ENCODE data around the gene RAI1. TPM values are rescaled to one million over a fixed set of nuclear protein-coding genes. Genes with fewer than 3 reads are reported as not detected.

RAI1 gene
- total RNA-seq, 2 donors from 2014 or later = 15.8 to 31.0 TPM

DNA sequence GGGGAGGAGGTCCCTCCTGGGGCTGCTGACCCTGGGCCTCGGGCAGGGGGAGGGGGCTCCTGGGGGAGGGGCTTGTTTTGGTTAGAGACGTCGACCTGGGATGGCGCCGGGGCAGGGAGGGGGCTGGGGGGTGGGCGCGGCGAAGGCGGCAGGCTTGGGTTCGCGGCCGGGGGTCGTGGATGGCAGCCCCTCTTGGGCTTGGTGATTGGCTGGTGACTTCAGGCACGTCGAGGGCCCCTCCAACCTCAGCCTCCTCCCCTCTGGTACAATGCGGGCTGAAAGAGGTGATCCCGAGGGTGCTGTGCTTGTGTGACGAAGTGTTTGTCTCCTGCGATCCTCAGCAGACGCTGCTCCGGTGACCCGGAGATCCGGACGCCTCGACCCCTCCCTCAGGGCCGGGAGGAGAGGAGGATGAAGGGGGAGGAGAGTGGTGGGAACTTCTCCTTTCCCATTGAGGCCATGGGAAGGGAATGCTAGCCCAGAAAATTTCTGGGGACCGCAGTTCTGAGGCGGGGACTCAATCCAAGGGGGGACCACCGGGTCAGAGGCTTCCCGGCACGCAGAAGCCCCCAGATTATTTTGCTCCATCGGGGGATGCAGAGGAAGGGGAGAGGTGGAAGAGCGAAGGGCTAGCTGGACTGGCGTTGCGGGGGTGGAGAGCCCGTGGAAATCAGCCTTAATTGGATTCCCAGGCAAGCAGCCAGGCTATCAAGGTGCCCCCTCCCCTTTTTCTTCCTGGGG lies 43.9 kb downstream of the RAI1 start:
- no peak for ATAC-seq
- no peaks in the 10 kb centered on the region for H3K36me3 Mint-ChIP-seq

GRCh38 chr17:17725752-17726457 lies 44.6 kb downstream of the RAI1 start:
- peaks cover 20 to 25% of the 10 kb centered on the region in 2 donors for H3K27me3 Mint-ChIP-seq
- no peaks in the 10 kb centered on the region for H3K9me3 Mint-ChIP-seq
- H3K4me3 Mint-ChIP-seq = no peak overlapping the region
- ATAC-seq = no peak
- no peak for DNase-seq (ENCODE audit: low spot score)
- no peaks in the 10 kb centered on the region for H3K36me3 Mint-ChIP-seq
- peaks cover 30 to 35% of the 10 kb centered on the region in 2 donors for H3K4me1 Mint-ChIP-seq (ENCODE audit: low read depth in 2 of 2)
- H3K27ac Mint-ChIP-seq = no peak overlapping the region

More for the DNA sequence above, 43.9 kb downstream of the RAI1 start:
- Mint-ChIP-seq H3K27ac (peak overlapping the region in 1 of 2 donors; percentile 57), H3K4me1 (ENCODE audit: low read depth in 2 of 2) (peaks cover 30 to 35% of the 10 kb centered on the region in 2 donors), H3K9me3 (no peaks in the 10 kb centered on the region), H3K4me3 (peak overlapping the region; percentile 22), H3K27me3 (peaks cover 20 to 25% of the 10 kb centered on the region in 2 donors)
- no peak for DNase-seq (ENCODE audit: low spot score)

DNA sequence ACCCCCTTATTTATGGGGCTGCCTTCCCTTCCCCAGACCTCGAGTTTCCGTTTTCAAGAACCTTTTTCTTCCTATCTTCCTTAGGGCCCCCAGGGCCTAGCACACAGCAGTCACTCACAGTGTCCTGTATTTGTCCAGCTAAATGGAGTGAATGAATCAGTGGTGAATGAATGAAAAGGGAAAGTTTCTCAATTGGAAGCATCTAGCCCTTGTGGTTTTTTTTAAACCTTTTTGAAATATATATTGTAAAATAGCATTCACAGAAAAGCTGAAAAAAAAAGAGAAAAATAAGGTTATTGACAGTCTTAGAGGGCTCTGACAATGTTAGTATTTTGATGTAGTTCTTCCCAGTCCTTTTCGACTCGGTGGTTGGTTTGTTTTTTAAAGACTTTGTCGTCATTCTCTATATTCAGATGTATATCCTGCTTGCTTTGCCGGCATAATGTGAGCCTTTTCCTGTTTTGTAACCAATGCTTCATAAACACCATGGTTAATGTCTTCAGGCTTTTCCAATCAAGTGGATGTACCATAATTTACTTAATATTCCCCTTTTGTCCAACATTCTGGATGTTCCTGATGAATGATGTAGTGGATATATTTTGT lies 45.3 kb downstream of the RAI1 start:
- ATAC-seq (no peak), DNase-seq (ENCODE audit: low spot score) (no peak)
- Mint-ChIP-seq H3K4me3 (no peak overlapping the region), H3K27me3 (peaks cover 15 to 19% of the 10 kb centered on the region in 2 donors), H3K4me1 (ENCODE audit: low read depth in 2 of 2) (peaks cover 25 to 30% of the 10 kb centered on the region in 2 donors), H3K9me3 (no peaks in the 10 kb centered on the region), H3K27ac (no peak overlapping the region), H3K36me3 (no peaks in the 10 kb centered on the region)

GRCh38 chr17:17727111-17727659 lies 45.9 kb downstream of the RAI1 start:
- ATAC-seq (no peak), DNase-seq (ENCODE audit: low spot score) (no peak)
- peaks cover 18 to 23% of the 10 kb centered on the region in 2 donors for H3K4me1 Mint-ChIP-seq (ENCODE audit: low read depth in 2 of 2)
- no peaks in the 10 kb centered on the region for H3K36me3 Mint-ChIP-seq
- H3K4me3 Mint-ChIP-seq = no peak overlapping the region
- H3K27ac Mint-ChIP-seq = no peak overlapping the region
- no peaks in the 10 kb centered on the region for H3K9me3 Mint-ChIP-seq
- H3K27me3 Mint-ChIP-seq = peaks cover 8 to 13% of the 10 kb centered on the region in 2 donors

DNA sequence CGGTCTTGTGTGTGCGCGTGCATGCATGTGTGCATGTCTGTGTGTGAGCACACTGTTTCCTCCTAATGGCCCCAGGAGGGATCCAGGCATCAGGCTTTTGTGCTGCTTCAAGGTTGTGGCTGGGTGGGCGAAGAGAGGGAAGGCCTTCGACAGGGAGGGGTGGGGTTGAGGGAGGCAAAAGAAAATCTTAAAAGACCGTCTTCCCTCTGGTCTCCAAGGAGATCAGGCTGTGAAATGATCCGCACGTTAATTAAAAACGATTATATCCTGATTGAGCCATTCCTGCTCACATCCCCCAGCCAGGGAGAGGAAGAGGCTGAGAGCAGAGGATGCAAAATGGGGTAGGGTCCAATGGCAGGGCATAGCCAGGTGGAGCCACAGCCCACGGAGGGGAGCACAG lies 46.9 kb downstream of the RAI1 start:
- H3K4me3 Mint-ChIP-seq = no peak overlapping the region
- no peak for DNase-seq (ENCODE audit: low spot score)

DNA sequence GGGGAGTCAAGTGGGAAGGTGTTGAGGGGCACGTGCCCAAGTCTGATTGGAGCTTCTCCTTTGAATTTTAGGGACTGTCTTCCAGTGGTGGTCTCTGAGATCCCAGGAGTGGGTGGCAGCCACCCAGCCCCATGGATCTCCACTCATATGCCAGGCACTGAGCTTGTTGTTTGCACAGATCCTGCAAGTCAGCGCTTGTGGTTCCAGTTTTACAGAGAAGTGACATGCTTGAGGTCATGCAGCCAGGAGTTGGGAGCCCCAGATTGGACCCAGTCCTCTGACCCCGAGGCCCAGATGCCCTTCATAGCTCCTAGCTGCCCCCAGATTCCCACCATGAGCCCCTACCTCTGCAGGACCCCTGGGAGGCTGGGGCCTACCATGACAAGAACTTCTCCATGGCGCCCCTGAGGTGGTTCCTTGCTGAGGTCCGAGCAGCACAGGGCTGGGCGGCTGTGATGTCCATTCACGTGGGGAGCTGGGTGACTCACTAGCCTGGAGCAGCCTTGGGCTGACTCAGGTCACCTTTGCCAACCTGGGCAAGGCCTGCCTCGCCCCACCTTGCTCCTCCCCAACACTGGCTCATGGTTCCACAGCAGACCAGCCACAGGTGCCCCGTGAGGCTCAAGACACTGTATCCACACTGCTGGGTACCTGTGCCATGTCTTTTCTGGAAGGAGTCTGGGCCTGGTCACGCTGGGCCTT lies 47.4 kb downstream of the RAI1 start:
- H3K27me3 Mint-ChIP-seq = no peaks in the 10 kb centered on the region

More for the DNA sequence above, 46.9 kb downstream of the RAI1 start:
- Mint-ChIP-seq H3K36me3 (no peaks in the 10 kb centered on the region), H3K27me3 (peaks cover 1 to 3% of the 10 kb centered on the region in 2 donors), H3K4me1 (ENCODE audit: low read depth in 2 of 2) (peaks cover 12 to 16% of the 10 kb centered on the region in 2 donors), H3K9me3 (no peaks in the 10 kb centered on the region), H3K27ac (no peak overlapping the region)
- no peak for ATAC-seq

GRCh38 chr17:17729620-17730249 lies 48.5 kb downstream of the RAI1 start:
- Mint-ChIP-seq H3K36me3 (no peaks in the 10 kb centered on the region), H3K9me3 (no peaks in the 10 kb centered on the region), H3K27me3 (no peaks in the 10 kb centered on the region), H3K27ac (no peak overlapping the region), H3K4me3 (no peak overlapping the region), H3K4me1 (ENCODE audit: low read depth in 2 of 2) (peaks cover 0 to 14% of the 10 kb centered on the region in 2 donors)
- ATAC-seq (peak; percentile 43 to 56), DNase-seq (ENCODE audit: low spot score) (no peak)

More for the DNA sequence above, 47.4 kb downstream of the RAI1 start:
- DNase-seq (ENCODE audit: low spot score) (no peak), ATAC-seq (no peak)
- Mint-ChIP-seq H3K4me3 (no peak overlapping the region), H3K36me3 (no peaks in the 10 kb centered on the region), H3K9me3 (no peaks in the 10 kb centered on the region), H3K4me1 (ENCODE audit: low read depth in 2 of 2) (peaks cover 8 to 15% of the 10 kb centered on the region in 2 donors), H3K27ac (no peak overlapping the region)

DNA sequence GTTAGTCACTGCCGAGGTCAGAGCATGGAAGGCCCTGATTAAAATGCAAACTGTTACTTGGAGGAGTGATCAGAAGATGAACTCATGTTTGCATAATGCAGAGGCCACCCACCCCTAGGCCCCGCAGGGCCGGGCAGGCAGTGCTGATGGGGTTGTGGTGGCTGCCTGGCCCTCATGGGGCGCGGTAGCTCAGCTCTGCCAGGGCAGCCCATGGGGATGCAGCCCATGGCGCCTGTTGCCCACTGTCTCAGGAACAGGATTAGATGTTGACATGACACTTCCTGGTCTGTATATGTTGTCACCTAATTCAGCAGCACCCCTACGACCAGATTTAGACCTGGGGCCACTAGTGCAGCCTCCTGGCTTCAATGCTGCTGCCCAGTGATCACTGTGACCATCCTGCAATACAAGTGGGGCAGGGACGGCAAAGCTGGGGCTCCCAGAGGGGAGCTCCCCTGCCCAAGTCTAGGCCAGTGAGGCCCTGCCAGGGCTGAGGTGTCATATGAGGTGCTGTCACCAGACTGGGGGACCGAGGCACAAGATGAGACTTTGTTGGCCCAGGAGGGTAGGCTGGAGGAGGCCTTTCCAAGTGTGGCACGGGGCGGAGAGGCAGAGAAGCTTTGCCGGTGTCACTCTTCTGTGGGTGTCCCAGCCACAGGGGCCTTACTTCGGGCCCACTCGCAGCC lies 49.1 kb downstream of the RAI1 start:
- no peaks in the 10 kb centered on the region for H3K36me3 Mint-ChIP-seq
- H3K9me3 Mint-ChIP-seq = no peaks in the 10 kb centered on the region
- no peak overlapping the region for H3K4me3 Mint-ChIP-seq
- no peak overlapping the region for H3K27ac Mint-ChIP-seq
- ATAC-seq (no peak), DNase-seq (ENCODE audit: low spot score) (no peak)
- no peaks in the 10 kb centered on the region for H3K27me3 Mint-ChIP-seq
- H3K4me1 Mint-ChIP-seq (ENCODE audit: low read depth in 2 of 2) = peaks cover 0 to 14% of the 10 kb centered on the region in 2 donors

DNA sequence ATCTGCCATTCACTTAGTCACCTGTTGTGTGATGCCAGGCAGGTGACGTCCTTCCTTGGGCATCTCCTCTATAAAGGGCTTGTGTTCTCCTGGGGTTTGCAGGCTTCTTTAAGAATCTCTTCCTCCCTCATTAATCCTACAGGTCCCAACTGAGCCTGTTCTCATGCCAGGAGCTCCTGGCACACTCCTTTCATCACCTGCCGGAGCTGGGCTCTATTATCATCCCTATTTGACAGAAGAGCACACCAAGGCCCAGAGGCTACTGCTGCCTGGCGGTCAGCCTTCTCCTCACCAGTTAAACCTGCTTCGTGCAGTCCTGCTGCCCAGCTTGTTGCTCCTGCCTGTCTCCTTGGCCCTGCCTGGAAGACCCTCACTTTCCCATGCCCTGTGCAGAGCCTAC lies 51.2 kb downstream of the RAI1 start:
- H3K9me3 Mint-ChIP-seq = no peaks in the 10 kb centered on the region
- no peaks in the 10 kb centered on the region for H3K27me3 Mint-ChIP-seq
- H3K27ac Mint-ChIP-seq = no peak overlapping the region
- no peaks in the 10 kb centered on the region for H3K36me3 Mint-ChIP-seq
- peaks cover 14 to 28% of the 10 kb centered on the region in 2 donors for H3K4me1 Mint-ChIP-seq (ENCODE audit: low read depth in 2 of 2)
- no peak for ATAC-seq
- no peak for DNase-seq (ENCODE audit: low spot score)
- H3K4me3 Mint-ChIP-seq = no peak overlapping the region

DNA sequence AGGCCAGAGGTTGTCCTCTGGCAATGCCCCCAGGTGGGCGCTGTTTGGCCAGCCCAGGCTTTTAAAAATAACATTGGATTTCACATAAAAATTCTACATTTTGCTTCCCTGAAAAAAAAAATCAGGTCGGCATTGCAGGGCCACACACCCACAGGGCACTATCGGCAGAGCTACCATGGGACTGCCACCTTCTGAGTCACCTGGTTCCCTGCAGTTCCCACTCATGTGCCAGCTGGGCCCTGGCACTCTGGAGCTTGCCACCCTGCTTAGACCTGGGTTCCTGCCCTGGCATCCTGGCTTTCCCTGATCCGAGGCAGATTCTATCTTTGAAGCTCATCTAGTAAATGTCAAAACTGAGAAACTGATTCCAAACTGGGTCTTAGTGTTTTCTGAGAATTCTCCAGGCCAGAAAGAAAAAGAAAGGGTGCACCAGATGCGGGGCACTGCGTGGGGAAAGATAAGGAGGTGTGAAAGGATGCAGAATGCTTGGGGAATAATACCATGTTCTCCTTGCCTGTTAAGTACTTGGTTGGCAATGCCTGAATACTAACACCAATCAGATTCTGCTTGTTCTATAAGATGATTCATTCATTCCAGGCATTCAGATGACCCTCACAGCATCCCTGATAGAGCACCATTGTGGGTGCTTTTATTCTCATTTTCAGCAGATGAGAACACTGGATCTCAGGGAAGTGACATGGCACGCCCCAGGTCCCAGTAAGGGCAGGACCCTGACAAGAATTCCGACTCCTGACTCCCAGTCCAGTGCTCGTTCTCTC lies 51.8 kb downstream of the RAI1 start:
- Mint-ChIP-seq H3K9me3 (no peaks in the 10 kb centered on the region), H3K27ac (peak overlapping the region in 1 of 2 donors; percentile 75), H3K36me3 (no peaks in the 10 kb centered on the region), H3K4me3 (no peak overlapping the region), H3K27me3 (no peaks in the 10 kb centered on the region), H3K4me1 (ENCODE audit: low read depth in 2 of 2) (peaks cover 14 to 28% of the 10 kb centered on the region in 2 donors)
- ATAC-seq (no peak), DNase-seq (ENCODE audit: low spot score) (no peak)

DNA sequence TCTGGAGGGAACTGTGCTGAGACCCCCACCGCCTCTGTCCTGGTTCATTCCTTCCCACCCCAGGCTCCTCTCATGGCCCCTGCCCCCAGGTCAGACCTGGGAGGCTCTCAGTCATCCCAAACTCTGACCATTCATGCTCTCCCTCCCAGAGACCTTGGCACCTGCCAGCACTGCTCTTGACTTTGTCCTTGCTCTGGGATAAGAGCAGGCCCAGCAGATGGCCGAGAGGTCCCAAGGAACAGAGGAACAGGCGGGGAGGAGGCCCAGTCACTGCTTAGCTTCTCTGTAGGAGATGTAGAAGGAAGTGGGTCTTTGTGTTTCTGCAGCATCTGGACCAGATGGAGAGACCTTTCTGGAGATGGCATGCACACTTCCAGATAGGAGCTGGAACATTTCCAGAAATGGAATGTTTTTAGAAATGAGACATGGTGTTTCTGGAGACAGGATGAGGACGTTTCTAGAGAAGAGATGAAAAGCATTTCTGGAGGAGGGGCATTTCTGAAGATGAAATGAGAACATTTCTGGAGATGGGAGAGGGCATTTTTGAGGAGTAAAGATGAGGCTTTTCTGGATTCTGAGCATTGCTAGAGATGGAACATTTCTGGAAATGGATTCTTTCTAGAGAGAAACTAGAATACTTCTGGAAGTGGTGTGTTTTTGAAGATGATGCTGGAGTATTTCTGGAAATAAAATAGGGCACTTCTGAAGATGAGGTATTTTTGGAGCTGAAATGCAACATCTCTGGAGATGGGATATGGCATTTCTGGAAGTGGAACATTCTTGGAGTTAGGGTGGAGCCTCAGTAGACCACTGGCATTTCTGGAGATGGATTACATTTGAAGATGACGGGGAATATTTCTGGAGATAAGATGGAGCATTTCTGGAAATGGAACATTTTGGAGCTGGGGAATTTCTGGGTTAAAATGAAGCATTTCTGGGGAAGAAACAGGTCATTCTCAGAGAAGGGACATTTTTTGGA lies 55.2 kb downstream of the RAI1 start:
- H3K9me3 Mint-ChIP-seq = no peaks in the 10 kb centered on the region
- H3K4me3 Mint-ChIP-seq = no peak overlapping the region
- ATAC-seq = no peak

More for the DNA sequence above, 55.2 kb downstream of the RAI1 start:
- no peak for DNase-seq (ENCODE audit: low spot score)
- Mint-ChIP-seq H3K4me1 (ENCODE audit: low read depth in 2 of 2) (peaks cover 19 to 33% of the 10 kb centered on the region in 2 donors), H3K27ac (peak overlapping the region in 1 of 2 donors; percentile 23), H3K36me3 (no peaks in the 10 kb centered on the region), H3K27me3 (no peaks in the 10 kb centered on the region)
